SK-N-SH (cell line): Measurements from ENCODE around the gene LRIG1. TPM values are rescaled to one million over a fixed set of nuclear protein-coding genes. Genes with fewer than 3 reads are reported as not detected.

ENCODE experiments used
- CTCF ChIA-PET: fragments of 300-600, 350-600 bp; formaldehyde crosslinking; extraction: SDS; loops from one replicate; lab custom pipeline; 2021; lab: Yijun Ruan, JAX
- POLR2A ChIA-PET: fragments of 350-600 bp; sonication (Branson Sonifier 250); formaldehyde crosslinking; extraction: SDS; loops from one replicate; lab custom pipeline; 2020; ENCODE audit warnings: antibody characterized with exemption, inconsistent platforms; lab: Yijun Ruan, JAX
- DNase-seq: peaks from one replicate; pipeline ENCODE4 v3.0.0; 2012
- H2AFZ ChIP-seq: fragments of 200-600 bp; sonication (generic); 2 replicates; pipeline ENCODE4 v1.8.1; 2016; ENCODE audit warnings: antibody characterized with exemption, mild to moderate bottlenecking, low read depth
- H3F3A ChIP-seq: fragments of 200-600 bp; sonication (generic); replicated peaks from 2 replicates; pipeline ENCODE3; 2016; ENCODE audit warnings: antibody characterized with exemption, mild to moderate bottlenecking; ENCODE audit not compliant: insufficient read depth
- H3K27ac ChIP-seq, 2 experiments: fragments of 200-500 bp in 1 of 2; fragments of 200-600 bp in 1 of 2; sonication (Bioruptor generic) in 1 of 2; sonication (generic), shearing (Covaris generic) in 1 of 2; 2 replicates each; pipeline versions ENCODE4 v1.5.1 to v1.6.1; 2014 to 2016; ENCODE audit warnings: low read depth in 2 of 2, inconsistent platforms in 1 of 2, low read length in 1 of 2, mild to moderate bottlenecking in 1 of 2, mixed read lengths in 1 of 2
- H3K27me3 ChIP-seq: fragments of 200-600 bp; sonication (generic), shearing (Covaris generic); 2 replicates; pipeline ENCODE4 v1.6.1; 2016; ENCODE audit warnings: mixed run types; ENCODE audit not compliant: insufficient read depth
- H3K36me3 ChIP-seq, 2 experiments: fragments of 200-500 bp in 1 of 2; fragments of 200-600 bp in 1 of 2; sonication (Bioruptor generic) in 1 of 2; sonication (generic) in 1 of 2; replicated peaks in 1 of 2; 2 replicates each; pipeline versions ENCODE3 to v1.5.1; 2014 to 2016; ENCODE audit warnings: low read length in 1 of 2, mild to moderate bottlenecking in 1 of 2; ENCODE audit not compliant: insufficient read depth in 2 of 2, control insufficient read depth in 1 of 2
- H3K4me1 ChIP-seq, 2 experiments: fragments of 200-500 bp in 1 of 2; fragments of 200-600 bp in 1 of 2; sonication (Bioruptor generic) in 1 of 2; sonication (generic), shearing (Covaris generic) in 1 of 2; 2 replicates each; pipeline versions ENCODE4 v1.5.1 to v1.6.1; 2014 to 2016; ENCODE audit warnings: low read depth in 1 of 2, low read length in 1 of 2, mixed run types in 1 of 2; ENCODE audit not compliant: insufficient read depth in 2 of 2, control insufficient read depth in 1 of 2
- H3K4me2 ChIP-seq: fragments of 200-600 bp; sonication (generic), shearing (Covaris generic); 2 replicates; pipeline ENCODE4 v1.6.1; 2017; ENCODE audit warnings: mixed run types
- H3K4me3 ChIP-seq, 2 experiments: fragments of 200-500 bp in 1 of 2; fragments of 200-600 bp in 1 of 2; sonication (Bioruptor generic) in 1 of 2; sonication (generic), shearing (Covaris generic) in 1 of 2; 2 replicates each; pipeline versions ENCODE4 v1.5.1 to v1.8.1; 2014 to 2016; ENCODE audit warnings: low read depth in 2 of 2, inconsistent platforms in 1 of 2, low read length in 1 of 2, mild to moderate bottlenecking in 1 of 2, mixed read lengths in 1 of 2, moderate library complexity in 1 of 2
- H3K79me2 ChIP-seq: fragments of 200-600 bp; sonication (generic); 2 replicates; pipeline ENCODE4 v1.8.1; 2017; ENCODE audit warnings: mild to moderate bottlenecking; ENCODE audit not compliant: insufficient read depth
- H3K9ac ChIP-seq: fragments of 200-600 bp; sonication (generic); 2 replicates; pipeline ENCODE4 v1.6.1; 2017; ENCODE audit warnings: mixed run types
- H3K9me2 ChIP-seq: fragments of 200-600 bp; sonication (generic); 2 replicates; pipeline ENCODE4 v1.6.1; 2017; ENCODE audit warnings: mixed run types
- H3K9me3 ChIP-seq: fragments of 200-600 bp; sonication (generic); 2 replicates; pipeline ENCODE4 v1.6.1; 2017; ENCODE audit warnings: mixed run types, mild to moderate bottlenecking, moderate library complexity
- H4K20me1 ChIP-seq: fragments of 200-600 bp; sonication (generic); 2 replicates; pipeline ENCODE4 v1.6.1; 2017; ENCODE audit warnings: mild to moderate bottlenecking, mixed run types; ENCODE audit not compliant: insufficient read depth
- CHD2 ChIP-seq: fragments of 150-350 bp; IDR thresholded peaks from 2 replicates; pipeline ENCODE4 v1.6.1; 2018; ENCODE audit warnings: low read length; ENCODE audit not compliant: partially characterized antibody
- EP300 ChIP-seq, 2 experiments: IDR thresholded peaks; 2 replicates each; pipeline versions ENCODE4 v1.4.0 to v1.6.1; 2012; ENCODE audit warnings: borderline replicate concordance in 1 of 2, low read depth in 1 of 2, low read length in 1 of 2
- FOSL2 ChIP-seq: IDR thresholded peaks from 2 replicates; pipeline ENCODE4 v1.4.0; 2012; ENCODE audit warnings: low read depth, mild to moderate bottlenecking, moderate library complexity, borderline replicate concordance
- FOXJ3 ChIP-seq: sonication (generic); formaldehyde crosslinking; IDR thresholded peaks from 2 replicates; pipeline ENCODE4 v1.5.1; 2020; ENCODE audit warnings: mild to moderate bottlenecking, missing genetic modification reagents
- FOXM1 ChIP-seq: IDR thresholded peaks from 2 replicates; pipeline ENCODE4 v1.4.0; 2012; ENCODE audit warnings: low read depth, mild to moderate bottlenecking
- MAX ChIP-seq: IDR thresholded peaks from 2 replicates; pipeline ENCODE4 v1.4.0; 2012; ENCODE audit warnings: low read depth
- POLR2AphosphoS5 ChIP-seq: IDR thresholded peaks from 2 replicates; pipeline ENCODE4 v1.6.1; 2012; ENCODE audit warnings: low read depth, low read length
- RCOR1 ChIP-seq: fragments of 150-350 bp; IDR thresholded peaks from 2 replicates; pipeline ENCODE4 v1.6.1; 2017; ENCODE audit warnings: antibody characterized with exemption, low read length
- RFX5 ChIP-seq: IDR thresholded peaks from 2 replicates; pipeline ENCODE4 v1.6.1; 2012; ENCODE audit warnings: mild to moderate bottlenecking, improper control_type of control experiment, low read length
- RXRA ChIP-seq: IDR thresholded peaks from 2 replicates; pipeline ENCODE4 v1.4.0; 2012; ENCODE audit warnings: low read depth, mild to moderate bottlenecking, borderline replicate concordance
- TAF1 ChIP-seq: IDR thresholded peaks from 2 replicates; pipeline ENCODE4 v1.6.1; 2012; ENCODE audit warnings: low read depth, mild to moderate bottlenecking, low read length, moderate library complexity, borderline replicate concordance
- TEAD4 ChIP-seq: IDR thresholded peaks from 2 replicates; pipeline ENCODE4 v1.4.0; 2012; ENCODE audit warnings: mild to moderate bottlenecking, borderline replicate concordance; ENCODE audit not compliant: insufficient read depth
- USF1 ChIP-seq: IDR thresholded peaks from 2 replicates; pipeline ENCODE4 v1.4.0; 2012; ENCODE audit warnings: low read depth, borderline replicate concordance
- YY1 ChIP-seq: IDR thresholded peaks from 2 replicates; pipeline ENCODE4 v1.4.0; 2012; ENCODE audit warnings: low read depth, mild to moderate bottlenecking
- ZBTB33 ChIP-seq: IDR thresholded peaks from 2 replicates; pipeline ENCODE4 v1.4.0; 2012; ENCODE audit warnings: low read depth, borderline replicate concordance
- WGBS: methylation state at CpG from one replicate; pipeline ENCODE4 v1.1.6; 2017; ENCODE audit warnings: low lambda C conversion rate; 5-methylcytosine and 5-hydroxymethylcytosine counted together
- polyA plus RNA-seq, 3 experiments: library from polyadenylated mRNA; depleted of rRNA; stranded (reverse); fragments of >200 nt; gene quantifications; 2 replicates each; pipeline ENCODE4 v1.2.3, GENCODE V29; 2012
- TF ChIP-seq, protein P1 (sequence below): fragments of 150-350 bp; IDR thresholded peaks from 2 replicates; pipeline ENCODE4 v1.6.1; 2016; ENCODE audit warnings: mild to moderate bottlenecking, low read depth, low read length
- TF ChIP-seq, protein P2 (sequence below): fragments of 150-350 bp; IDR thresholded peaks from 2 replicates; pipeline ENCODE4 v1.6.1; 2017; ENCODE audit warnings: antibody characterized with exemption, low read length, low read depth, borderline replicate concordance
- TF ChIP-seq, protein P3 (sequence below): fragments of 200-600 bp; sonication (generic); IDR thresholded peaks from 2 replicates; pipeline ENCODE4 v1.6.1; 2017; ENCODE audit warnings: antibody characterized with exemption, mild to moderate bottlenecking, moderate library complexity

Gene LRIG1
- polyA plus RNA-seq, 1 of the 3 experiments (the other 2 are of a cell fraction) = 1.7 TPM

- ChIA-PET POLR2A (no interaction called here), CTCF (interaction anchor here (1.4 to 2.7 kb wide), 2 partner anchors 26 to 434 kb away, joined by 3 to 9 read pairs; no protein-coding TSS in a partner anchor)
- H3K27ac ChIP-seq = no peak overlapping the region
- H3K4me2 ChIP-seq = no peak overlapping the region
- H4K20me1 ChIP-seq = no peaks in the 10 kb centered on the region
- TF ChIP-seq POLR2AphosphoS5 (no peak), ZBTB33 (no peak), TAF1 (no peak), TEAD4 (no peak), EP300 (IDR thresholded peaks at IDR 0.05; ENCODE audit: borderline replicate concordance in 1 of 2, low read depth in 1 of 2, low read length in 1 of 2) (no peak), RXRA (no peak), USF1 (no peak), FOXM1 (no peak), CHD2 (no peak), FOSL2 (no peak), RCOR1 (no peak), MAX (no peak), FOXJ3 (no peak), RFX5 (no peak), YY1 (no peak)
- TF ChIP-seq, protein P1, sequence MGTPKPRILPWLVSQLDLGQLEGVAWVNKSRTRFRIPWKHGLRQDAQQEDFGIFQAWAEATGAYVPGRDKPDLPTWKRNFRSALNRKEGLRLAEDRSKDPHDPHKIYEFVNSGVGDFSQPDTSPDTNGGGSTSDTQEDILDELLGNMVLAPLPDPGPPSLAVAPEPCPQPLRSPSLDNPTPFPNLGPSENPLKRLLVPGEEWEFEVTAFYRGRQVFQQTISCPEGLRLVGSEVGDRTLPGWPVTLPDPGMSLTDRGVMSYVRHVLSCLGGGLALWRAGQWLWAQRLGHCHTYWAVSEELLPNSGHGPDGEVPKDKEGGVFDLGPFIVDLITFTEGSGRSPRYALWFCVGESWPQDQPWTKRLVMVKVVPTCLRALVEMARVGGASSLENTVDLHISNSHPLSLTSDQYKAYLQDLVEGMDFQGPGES = no peak
- TF ChIP-seq, protein P2, sequence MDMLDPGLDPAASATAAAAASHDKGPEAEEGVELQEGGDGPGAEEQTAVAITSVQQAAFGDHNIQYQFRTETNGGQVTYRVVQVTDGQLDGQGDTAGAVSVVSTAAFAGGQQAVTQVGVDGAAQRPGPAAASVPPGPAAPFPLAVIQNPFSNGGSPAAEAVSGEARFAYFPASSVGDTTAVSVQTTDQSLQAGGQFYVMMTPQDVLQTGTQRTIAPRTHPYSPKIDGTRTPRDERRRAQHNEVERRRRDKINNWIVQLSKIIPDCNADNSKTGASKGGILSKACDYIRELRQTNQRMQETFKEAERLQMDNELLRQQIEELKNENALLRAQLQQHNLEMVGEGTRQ = no peak
- TF ChIP-seq, protein P3, sequence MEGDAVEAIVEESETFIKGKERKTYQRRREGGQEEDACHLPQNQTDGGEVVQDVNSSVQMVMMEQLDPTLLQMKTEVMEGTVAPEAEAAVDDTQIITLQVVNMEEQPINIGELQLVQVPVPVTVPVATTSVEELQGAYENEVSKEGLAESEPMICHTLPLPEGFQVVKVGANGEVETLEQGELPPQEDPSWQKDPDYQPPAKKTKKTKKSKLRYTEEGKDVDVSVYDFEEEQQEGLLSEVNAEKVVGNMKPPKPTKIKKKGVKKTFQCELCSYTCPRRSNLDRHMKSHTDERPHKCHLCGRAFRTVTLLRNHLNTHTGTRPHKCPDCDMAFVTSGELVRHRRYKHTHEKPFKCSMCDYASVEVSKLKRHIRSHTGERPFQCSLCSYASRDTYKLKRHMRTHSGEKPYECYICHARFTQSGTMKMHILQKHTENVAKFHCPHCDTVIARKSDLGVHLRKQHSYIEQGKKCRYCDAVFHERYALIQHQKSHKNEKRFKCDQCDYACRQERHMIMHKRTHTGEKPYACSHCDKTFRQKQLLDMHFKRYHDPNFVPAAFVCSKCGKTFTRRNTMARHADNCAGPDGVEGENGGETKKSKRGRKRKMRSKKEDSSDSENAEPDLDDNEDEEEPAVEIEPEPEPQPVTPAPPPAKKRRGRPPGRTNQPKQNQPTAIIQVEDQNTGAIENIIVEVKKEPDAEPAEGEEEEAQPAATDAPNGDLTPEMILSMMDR = no peak
- H3K9me3 ChIP-seq = no peaks in the 10 kb centered on the region
- H3K79me2 ChIP-seq = no peaks in the 10 kb centered on the region
- H3K9ac ChIP-seq = no peak overlapping the region
- no peak overlapping the region for H2AFZ ChIP-seq
- 92% methylated on average over 6 of the region's 7 CpGs for WGBS
- no peak for DNase-seq
- H3K4me3 ChIP-seq = no peak overlapping the region
- H3K36me3 ChIP-seq = peaks cover 0 to 45% of the 10 kb centered on the region in 2 experiments
- H3F3A ChIP-seq = no peaks in the 10 kb centered on the region
- H3K4me1 ChIP-seq = peaks cover 0 to 8% of the 10 kb centered on the region in 2 experiments; a peak in 1 of 4 replicates
- H3K9me2 ChIP-seq = no peaks in the 10 kb centered on the region
- H3K27me3 ChIP-seq = no peaks in the 10 kb centered on the region
Measured at GRCh38 chr3:66381626-66382025, 119.2 kb downstream of the LRIG1 start.
